Right forelimb (tissue), 1 donor: ENCODE data around the gene CCDC106.

Experiments used
- DNase-seq: peaks from one replicate; pipeline ENCODE4 v3.0.0-alpha.2; 2018

The CCDC106 gene

DNA sequence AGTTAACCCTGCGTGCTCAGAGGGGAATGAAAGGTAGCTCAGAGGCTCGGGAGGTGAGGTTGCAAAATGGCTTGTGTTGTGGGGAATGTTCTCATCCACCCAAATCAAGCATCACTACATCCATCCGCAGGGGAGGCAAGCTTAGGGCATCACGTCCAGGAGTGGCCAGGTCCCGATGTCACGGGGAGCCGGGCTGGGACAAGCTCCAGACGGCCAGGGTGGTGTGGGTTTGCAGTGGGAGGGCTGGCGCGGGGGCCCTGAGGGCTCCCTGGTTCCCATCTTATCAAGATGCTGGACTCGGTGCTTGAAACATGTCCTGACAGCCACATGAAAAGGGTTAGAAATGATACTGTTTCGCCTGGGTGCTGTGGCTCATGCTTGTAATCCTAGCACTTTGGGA is 52.8 kb downstream of the CCDC106 start:
- DNase-seq: no peak

DNA sequence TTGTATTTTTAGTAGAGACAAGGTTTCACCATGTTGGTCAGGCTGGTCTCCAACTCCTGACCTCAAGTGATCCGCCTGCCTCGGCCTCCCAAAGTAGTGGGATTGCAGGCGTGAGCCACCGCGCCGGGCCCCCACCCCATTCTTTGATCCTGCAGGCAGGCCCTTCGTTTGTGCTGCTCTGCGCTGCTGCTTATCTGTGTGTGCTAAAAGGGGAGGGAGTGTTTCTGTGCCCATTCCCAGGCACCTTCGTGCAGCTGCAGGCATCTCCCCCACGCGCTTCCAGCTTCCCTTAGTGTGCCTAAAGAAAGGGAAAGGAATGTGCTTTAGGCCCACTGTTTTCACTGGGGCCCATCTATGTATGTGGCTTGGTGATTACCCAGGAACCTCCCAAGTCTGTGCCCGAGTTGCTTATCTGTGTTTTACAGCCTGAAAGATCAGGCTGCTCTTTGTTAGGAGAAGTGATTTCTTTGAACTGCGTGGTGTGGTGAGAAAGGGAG is 54.2 kb downstream of the CCDC106 start:
- no peak for DNase-seq
